HG03442 (cell line): Measurements from ENCODE around the gene CTAGE4.
"Not testable (repeated sequence)": the region's sequence is repeated elsewhere in the genome, so short reads cannot be mapped to it uniquely, and the experiment has no call there.

Experiments
- ATAC-seq: cut with Tn5 transposase; IDR thresholded peaks from one replicate; pipeline ENCODE4 v1.9.1; 2021; ENCODE audit warnings: mild to moderate bottlenecking, moderate library complexity; ENCODE audit not compliant: unreplicated experiment

CTAGE4 gene

DNA sequence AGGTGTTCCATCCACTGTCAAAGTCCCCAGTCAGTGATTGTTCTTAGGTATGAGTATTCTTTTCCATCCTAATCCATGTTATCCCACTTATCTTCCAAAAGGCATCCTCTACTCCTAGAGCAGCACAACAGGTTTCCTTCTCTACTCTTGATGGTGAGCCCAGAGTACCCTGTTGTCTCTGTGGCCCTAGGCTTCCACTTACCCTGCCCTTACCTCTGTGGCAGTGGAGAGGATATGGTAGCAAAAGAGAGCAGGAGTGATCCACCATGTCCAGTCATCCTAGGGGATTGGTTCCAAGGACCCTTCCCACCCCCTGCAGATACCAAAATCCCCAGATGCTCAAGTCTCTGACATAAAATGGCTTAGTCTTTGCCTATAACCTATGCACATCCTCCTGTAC is 33.9 kb downstream of the CTAGE4 start:
- not testable (repeated sequence) for ATAC-seq

- ATAC-seq: not testable (repeated sequence)
Measured at GRCh38 chr7:144218581-144218980, 35.3 kb downstream of the CTAGE4 start.

GRCh38 chr7:144219149-144219548 is 35.9 kb downstream of the CTAGE4 start:
- ATAC-seq: not testable (repeated sequence)

DNA sequence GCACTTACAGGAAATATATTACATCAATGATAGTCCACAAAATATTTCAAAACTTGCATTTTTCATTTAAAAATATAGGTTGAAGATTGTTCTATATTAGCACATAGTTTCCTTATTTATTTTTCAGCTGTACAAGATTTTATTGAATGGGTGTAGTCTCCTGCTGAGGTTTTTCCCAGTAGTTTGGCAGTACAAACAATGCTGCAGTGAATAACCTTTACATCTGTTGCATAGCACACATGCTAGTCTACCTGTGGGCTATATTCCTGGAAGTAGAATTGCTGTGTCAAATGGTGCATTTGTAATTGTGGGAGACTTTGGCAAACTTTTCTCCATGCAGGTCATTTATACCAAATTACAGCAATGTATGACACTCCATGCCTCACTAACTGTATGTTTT is 37.3 kb downstream of the CTAGE4 start:
- not testable (repeated sequence) for ATAC-seq

GRCh38 chr7:144223675-144224074 is 40.4 kb downstream of the CTAGE4 start:
- ATAC-seq: not testable (repeated sequence)

GRCh38 chr7:144226866-144227265 is 43.6 kb downstream of the CTAGE4 start:
- not testable (repeated sequence) for ATAC-seq

- not testable (repeated sequence) for ATAC-seq
Measured at GRCh38 chr7:144228810-144229209, 45.5 kb downstream of the CTAGE4 start.

DNA sequence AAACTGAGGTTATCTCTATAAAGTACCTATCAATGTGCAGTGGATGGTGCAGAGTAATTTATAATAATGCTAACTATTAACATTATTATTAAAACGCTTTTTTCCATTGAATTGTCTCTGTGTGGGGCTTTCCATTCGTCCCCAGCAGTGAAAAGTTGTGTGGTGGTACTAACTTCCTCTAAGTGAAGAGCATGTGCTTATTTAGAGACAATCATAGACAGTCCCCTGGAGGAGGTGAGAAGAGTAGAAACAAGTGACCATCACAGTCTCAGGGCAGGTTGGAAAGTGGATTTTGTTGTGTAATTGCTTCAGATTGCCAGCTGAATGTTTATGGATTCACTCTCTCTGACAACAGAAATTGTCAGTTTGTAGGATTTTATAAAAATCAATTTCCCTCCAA is 47.8 kb downstream of the CTAGE4 start:
- not testable (repeated sequence) for ATAC-seq

DNA sequence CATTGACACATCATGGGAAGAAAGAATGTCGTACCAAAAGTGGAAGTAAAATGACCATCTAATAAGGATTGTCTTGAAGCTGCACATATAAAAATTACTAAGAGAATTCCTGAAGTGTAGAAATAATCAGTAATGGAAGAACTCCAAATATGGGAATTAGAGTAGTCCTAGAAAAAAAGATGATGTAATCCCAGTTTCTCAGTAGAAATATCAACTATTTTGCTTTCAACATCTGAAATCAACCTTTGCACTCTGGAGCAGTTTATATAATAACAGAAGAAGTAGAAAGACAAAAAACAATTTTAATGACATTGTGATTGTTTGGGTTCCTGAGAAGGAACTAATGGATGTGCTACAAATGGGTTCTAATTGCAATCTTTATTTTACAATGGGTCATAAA is 49.8 kb downstream of the CTAGE4 start:
- not testable (repeated sequence) for ATAC-seq
